ENCODE measurements around the gene STRN. TPM values are rescaled to one million over a fixed set of nuclear protein-coding genes. Genes with fewer than 3 reads are reported as not detected.
A peak's percentile ranks its signal among the peaks of the same experiment; 100 is the strongest.

STRN gene
- total RNA-seq, 1 donor from 2014 or later = 8.0 TPM

- DNase-seq (ENCODE audit: low read depth) = no peak
- no peak overlapping the region for H3K4me3 ChIP-seq (ENCODE audit: low read depth, low read length)
- TF ChIP-seq, protein P1, sequence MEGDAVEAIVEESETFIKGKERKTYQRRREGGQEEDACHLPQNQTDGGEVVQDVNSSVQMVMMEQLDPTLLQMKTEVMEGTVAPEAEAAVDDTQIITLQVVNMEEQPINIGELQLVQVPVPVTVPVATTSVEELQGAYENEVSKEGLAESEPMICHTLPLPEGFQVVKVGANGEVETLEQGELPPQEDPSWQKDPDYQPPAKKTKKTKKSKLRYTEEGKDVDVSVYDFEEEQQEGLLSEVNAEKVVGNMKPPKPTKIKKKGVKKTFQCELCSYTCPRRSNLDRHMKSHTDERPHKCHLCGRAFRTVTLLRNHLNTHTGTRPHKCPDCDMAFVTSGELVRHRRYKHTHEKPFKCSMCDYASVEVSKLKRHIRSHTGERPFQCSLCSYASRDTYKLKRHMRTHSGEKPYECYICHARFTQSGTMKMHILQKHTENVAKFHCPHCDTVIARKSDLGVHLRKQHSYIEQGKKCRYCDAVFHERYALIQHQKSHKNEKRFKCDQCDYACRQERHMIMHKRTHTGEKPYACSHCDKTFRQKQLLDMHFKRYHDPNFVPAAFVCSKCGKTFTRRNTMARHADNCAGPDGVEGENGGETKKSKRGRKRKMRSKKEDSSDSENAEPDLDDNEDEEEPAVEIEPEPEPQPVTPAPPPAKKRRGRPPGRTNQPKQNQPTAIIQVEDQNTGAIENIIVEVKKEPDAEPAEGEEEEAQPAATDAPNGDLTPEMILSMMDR (conservative IDR thresholded peaks at IDR 0.05; ENCODE audit: low read depth, low read length) = no peak
Observed at GRCh38 chr2:36820942-36821605, 145.3 kb downstream of the STRN start.

GRCh38 chr2:36819095-36819711 lies 147.1 kb downstream of the STRN start:
- no peak overlapping the region for H3K4me3 ChIP-seq (ENCODE audit: low read depth, low read length)
- DNase-seq (ENCODE audit: low read depth) = no peak
- TF ChIP-seq, protein P1 (conservative IDR thresholded peaks at IDR 0.05; ENCODE audit: low read depth, low read length) = no peak

GRCh38 chr2:36818542-36818941 lies 147.8 kb downstream of the STRN start:
- TF ChIP-seq, protein P1 (conservative IDR thresholded peaks at IDR 0.05; ENCODE audit: low read depth, low read length) = no peak

GRCh38 chr2:36812196-36812595 lies 154.1 kb downstream of the STRN start:
- TF ChIP-seq, protein P1 (conservative IDR thresholded peaks at IDR 0.05; ENCODE audit: low read depth, low read length) = peak; percentile 43
- DNase-seq (ENCODE audit: low read depth) = no peak
- H3K4me3 ChIP-seq (ENCODE audit: low read depth, low read length) = no peak overlapping the region

More at GRCh38 chr2:36818542-36818941, 147.8 kb downstream of the STRN start:
- DNase-seq (ENCODE audit: low read depth) = no peak
- no peak overlapping the region for H3K4me3 ChIP-seq (ENCODE audit: low read depth, low read length)

GRCh38 chr2:36811071-36811470 lies 155.3 kb downstream of the STRN start:
- no peak for DNase-seq (ENCODE audit: low read depth)
- H3K4me3 ChIP-seq (ENCODE audit: low read depth, low read length) = no peak overlapping the region
- TF ChIP-seq, protein P1 (conservative IDR thresholded peaks at IDR 0.05; ENCODE audit: low read depth, low read length) = no peak

- TF ChIP-seq, protein P1 (conservative IDR thresholded peaks at IDR 0.05; ENCODE audit: low read depth, low read length) = no peak
- no peak overlapping the region for H3K4me3 ChIP-seq (ENCODE audit: low read depth, low read length)
- DNase-seq (ENCODE audit: low read depth) = no peak
Observed at GRCh38 chr2:36809069-36809445, 157.3 kb downstream of the STRN start.

Data from epithelial cell of proximal tubule (primary cell).